ENCODE data around the gene ANKS1B. TPM values are rescaled to one million over a fixed set of nuclear protein-coding genes. Genes with fewer than 3 reads are reported as not detected.

ANKS1B gene
- total RNA-seq, 1 experiment from 2014 or later, result 0.54 TPM

- peaks cover 47% of the 10 kb centered on the region for H3K27me3 ChIP-seq (ENCODE audit: insufficient read depth, low read length)
- no peak overlapping the region for H3K27ac ChIP-seq (ENCODE audit: low read depth, low read length)
- no peaks in the 10 kb centered on the region for H3K9me3 ChIP-seq (ENCODE audit: control insufficient read depth in 1 of 2, insufficient read depth in 1 of 2, low read depth in 1 of 2, low read length in 2 of 2)
- POLR2A ChIA-PET, result no interaction called here
- intact Hi-C loops (cut with micrococcal nuclease), result no loop called here
- TF ChIP-seq ATF3 (IDR thresholded peaks at IDR 0.05) (no peak), SP1 (IDR thresholded peaks at IDR 0.05; ENCODE audit: low read depth) (no peak), JUND (IDR thresholded peaks at IDR 0.05) (no peak), ZBTB33 (IDR thresholded peaks at IDR 0.05; ENCODE audit: extremely low read depth, insufficient replicate concordance, low read length) (no peak), CBX3 (IDR thresholded peaks at IDR 0.05; ENCODE audit: low read depth) (no peak), ZNF274 (IDR thresholded peaks at IDR 0.05; ENCODE audit: low read depth, low read length) (no peak), YY1 (IDR thresholded peaks at IDR 0.05; ENCODE audit: extremely low read depth, insufficient replicate concordance, low read depth, low read length) (no peak), ZFX (IDR thresholded peaks at IDR 0.05) (no peak)
- no peak overlapping the region for H3K4me2 ChIP-seq (ENCODE audit: low read length)
- CTCF ChIA-PET, result no interaction called here
- no peaks in the 10 kb centered on the region for H3K79me2 ChIP-seq (ENCODE audit: insufficient read depth, low read length)
- H4K20me1 ChIP-seq (ENCODE audit: insufficient read depth), result no peaks in the 10 kb centered on the region
- no TSS peak for BruUV-seq (replicated peaks)
- ATAC-seq, result no peak
- no peak overlapping the region for H3K9ac ChIP-seq (ENCODE audit: low read length)
- no peak for DNase-seq (ENCODE audit: low read depth, low spot score)
- H3K9me2 ChIP-seq (ENCODE audit: insufficient read depth), result no peaks in the 10 kb centered on the region
- H3K4me3 ChIP-seq (replicated peaks in 1 of 2; ENCODE audit: low read depth in 1 of 2, low read length in 2 of 2), result no peak overlapping the region
- RAD21 ChIA-PET (ENCODE audit: low non-redundant PET in 1 of 2, low total read pairs in 2 of 2, uncharacterized antibody in 2 of 2, unreplicated experiment in 2 of 2), result no interaction called here
- H3K4me1 ChIP-seq (ENCODE audit: control insufficient read depth in 1 of 2, insufficient read depth in 2 of 2, low read length in 2 of 2), result no peaks in the 10 kb centered on the region
- H2AFZ ChIP-seq (ENCODE audit: low read depth, low read length, poor library complexity, severe bottlenecking), result no peak overlapping the region
- H3K36me3 ChIP-seq (ENCODE audit: control insufficient read depth in 1 of 2, insufficient read depth in 2 of 2, low read length in 2 of 2), result no peaks in the 10 kb centered on the region
These were observed 30.0 kb downstream of the ANKS1B start for GRCh38 chr12:99954724-99955123.

- H3K36me3 ChIP-seq (ENCODE audit: control insufficient read depth in 1 of 2, insufficient read depth in 2 of 2, low read length in 2 of 2), result no peaks in the 10 kb centered on the region
- TF ChIP-seq POLR2AphosphoS5 (IDR thresholded peaks at IDR 0.05; ENCODE audit: low read depth, low read length), result no peak
- no peak for TF ChIP-seq ZBTB33 (IDR thresholded peaks at IDR 0.05; ENCODE audit: extremely low read depth, insufficient replicate concordance, low read length)
- TF ChIP-seq SP1 (IDR thresholded peaks at IDR 0.05; ENCODE audit: low read depth), result no peak
- TF ChIP-seq ZFX (IDR thresholded peaks at IDR 0.05), result no peak
- TF ChIP-seq SIN3A (IDR thresholded peaks at IDR 0.05; ENCODE audit: low read depth), result no peak
- TF ChIP-seq CTCF (IDR thresholded peaks at IDR 0.05 in 2 of 3, conservative IDR thresholded peaks at IDR 0.05 in 1 of 3; ENCODE audit: borderline replicate concordance in 1 of 3, insufficient read depth in 1 of 3, low read depth in 2 of 3, low read length in 2 of 3), result no peak
- no peak for TF ChIP-seq YY1 (IDR thresholded peaks at IDR 0.05; ENCODE audit: extremely low read depth, insufficient replicate concordance, low read depth, low read length)
- no peak for TF ChIP-seq EZH2 (IDR thresholded peaks at IDR 0.05)
- H4K20me1 ChIP-seq (ENCODE audit: insufficient read depth), result no peaks in the 10 kb centered on the region
- intact Hi-C loops (cut with micrococcal nuclease), result no loop called here
- CTCF ChIA-PET, result no interaction called here
- BruUV-seq (replicated peaks), result no TSS peak
- ATAC-seq (no peak), DNase-seq (ENCODE audit: low read depth, low spot score) (no peak)
- POLR2A ChIA-PET, result no interaction called here
- no peak overlapping the region for H3K9ac ChIP-seq (ENCODE audit: low read length)
- no peaks in the 10 kb centered on the region for H3K4me1 ChIP-seq (ENCODE audit: control insufficient read depth in 1 of 2, insufficient read depth in 2 of 2, low read length in 2 of 2)
- H3K79me2 ChIP-seq (ENCODE audit: insufficient read depth, low read length), result no peaks in the 10 kb centered on the region
- H3K4me3 ChIP-seq (replicated peaks in 1 of 2; ENCODE audit: low read depth in 1 of 2, low read length in 2 of 2), result no peak overlapping the region
- peaks cover 42% of the 10 kb centered on the region for H3K27me3 ChIP-seq (ENCODE audit: insufficient read depth, low read length)
- RAD21 ChIA-PET (ENCODE audit: low non-redundant PET in 1 of 2, low total read pairs in 2 of 2, uncharacterized antibody in 2 of 2, unreplicated experiment in 2 of 2), result no interaction called here
- no peak overlapping the region for H3K4me2 ChIP-seq (ENCODE audit: low read length)
- H2AFZ ChIP-seq (ENCODE audit: low read depth, low read length, poor library complexity, severe bottlenecking), result no peak overlapping the region
- no peak overlapping the region for H3K27ac ChIP-seq (ENCODE audit: low read depth, low read length)
- H3K9me3 ChIP-seq (ENCODE audit: control insufficient read depth in 1 of 2, insufficient read depth in 1 of 2, low read depth in 1 of 2, low read length in 2 of 2), result no peaks in the 10 kb centered on the region
- no peaks in the 10 kb centered on the region for H3K9me2 ChIP-seq (ENCODE audit: insufficient read depth)
These were observed 36.4 kb downstream of the ANKS1B start for GRCh38 chr12:99948370-99948769.

All from HCT116 (cell line).